Ishikawa (cell line): ENCODE data around the gene INO80E.

ENCODE experiments used
- CEBPB ChIP-seq: IDR thresholded peaks from 2 replicates; pipeline ENCODE4 v1.6.1; 2012
- CREB1 ChIP-seq: IDR thresholded peaks from 2 replicates; pipeline ENCODE4 v1.6.1; 2012; ENCODE audit warnings: low read depth
- EGR1 ChIP-seq: IDR thresholded peaks from 2 replicates; pipeline ENCODE4 v1.6.1; 2012
- EP300 ChIP-seq: IDR thresholded peaks from 2 replicates; pipeline ENCODE4 v1.6.1; 2012; ENCODE audit warnings: borderline replicate concordance
- FOXM1 ChIP-seq: IDR thresholded peaks from 2 replicates; pipeline ENCODE4 v1.6.1; 2012; ENCODE audit warnings: low read depth, borderline replicate concordance
- MAX ChIP-seq: IDR thresholded peaks from 2 replicates; pipeline ENCODE4 v1.6.1; 2012
- NFIC ChIP-seq: IDR thresholded peaks from 2 replicates; pipeline ENCODE4 v1.6.1; 2012
- RAD21 ChIP-seq: IDR thresholded peaks from 2 replicates; pipeline ENCODE4 v1.6.1; 2012; ENCODE audit warnings: low read depth
- REST ChIP-seq: IDR thresholded peaks from 2 replicates; pipeline ENCODE4 v1.6.1; 2012; ENCODE audit warnings: low read depth, mild to moderate bottlenecking
- TAF1 ChIP-seq: IDR thresholded peaks from 2 replicates; pipeline ENCODE4 v1.6.1; 2012; ENCODE audit warnings: low read depth, mild to moderate bottlenecking
- TCF12 ChIP-seq: IDR thresholded peaks from 2 replicates; pipeline ENCODE4 v1.6.1; 2012; ENCODE audit warnings: low read depth
- TEAD4 ChIP-seq: IDR thresholded peaks from 2 replicates; pipeline ENCODE4 v1.6.1; 2012
- USF1 ChIP-seq: IDR thresholded peaks from 2 replicates; pipeline ENCODE4 v1.6.1; 2012
- YY1 ChIP-seq: IDR thresholded peaks from 2 replicates; pipeline ENCODE4 v1.6.1; 2012; ENCODE audit warnings: low read depth
- ZBTB7A ChIP-seq: IDR thresholded peaks from 2 replicates; pipeline ENCODE4 v1.6.1; 2012; ENCODE audit warnings: low read depth

The INO80E gene

GRCh38 chr16:29983420-29984136 lies 12.5 kb upstream of the INO80E start:
- TF ChIP-seq ZBTB7A (no peak), YY1 (no peak), NFIC (no peak), CEBPB (no peak)

GRCh38 chr16:29984137-29984763 lies 11.8 kb upstream of the INO80E start:
- TF ChIP-seq REST = no peak
- TF ChIP-seq CEBPB = no peak
- TF ChIP-seq TAF1 = no peak
- no peak for TF ChIP-seq EP300
- TF ChIP-seq RAD21 = no peak
- no peak for TF ChIP-seq EGR1

- TF ChIP-seq USF1 (no peak), RAD21 (no peak)
Observed at GRCh38 chr16:29984764-29985147, 11.3 kb upstream of the INO80E start.

GRCh38 chr16:29985271-29985811 lies 10.7 kb upstream of the INO80E start:
- TF ChIP-seq RAD21 = no peak
- no peak for TF ChIP-seq TAF1
- TF ChIP-seq CEBPB = no peak
- no peak for TF ChIP-seq TCF12
- no peak for TF ChIP-seq NFIC
- no peak for TF ChIP-seq CREB1
- no peak for TF ChIP-seq ZBTB7A
- TF ChIP-seq EP300 = no peak
- no peak for TF ChIP-seq TEAD4
- no peak for TF ChIP-seq YY1
- TF ChIP-seq REST = no peak
- TF ChIP-seq MAX = no peak
- no peak for TF ChIP-seq FOXM1
- no peak for TF ChIP-seq EGR1
- no peak for TF ChIP-seq USF1

- TF ChIP-seq TAF1 (no peak), USF1 (no peak), RAD21 (no peak)
Observed at GRCh38 chr16:29986231-29986630, 9.8 kb upstream of the INO80E start.

- no peak for TF ChIP-seq ZBTB7A
- no peak for TF ChIP-seq NFIC
- TF ChIP-seq TEAD4 = no peak
- TF ChIP-seq FOXM1 = no peak
- TF ChIP-seq REST = no peak
- TF ChIP-seq MAX = no peak
- no peak for TF ChIP-seq EP300
- no peak for TF ChIP-seq TCF12
- no peak for TF ChIP-seq YY1
- TF ChIP-seq CREB1 = no peak
- TF ChIP-seq TAF1 = no peak
- no peak for TF ChIP-seq USF1
- no peak for TF ChIP-seq RAD21
- TF ChIP-seq EGR1 = no peak
Observed at GRCh38 chr16:29986931-29987330, 9.1 kb upstream of the INO80E start.
